Subcutaneous abdominal adipose tissue (tissue), 5 donors: Measurements from ENCODE around the gene PLSCR2.
"Not testable (repeated sequence)": the region's sequence is repeated elsewhere in the genome, so short reads cannot be mapped to it uniquely, and the experiment has no call there.

Source experiments
- H3K27ac ChIP-seq: one replicate; pipeline ENCODE4 v1.7.0; 2013; ENCODE audit warnings: low read depth, mild to moderate bottlenecking, inconsistent platforms, low read length, moderate library complexity
- H3K27me3 ChIP-seq, 5 donors: one replicate each; pipeline ENCODE4 v1.7.0; 2013; ENCODE audit warnings: low read length in 5 of 5, inconsistent platforms in 1 of 5; ENCODE audit not compliant: control insufficient read depth in 5 of 5, insufficient read depth in 4 of 5
- H3K36me3 ChIP-seq, 5 donors: one replicate each; pipeline ENCODE4 v1.7.0; 2013; ENCODE audit warnings: low read length in 5 of 5; ENCODE audit not compliant: control insufficient read depth in 5 of 5, insufficient read depth in 5 of 5
- H3K4me1 ChIP-seq, 5 donors: one replicate each; pipeline ENCODE4 v1.7.0; 2013; ENCODE audit warnings: low read length in 5 of 5, mild to moderate bottlenecking in 3 of 5, moderate library complexity in 1 of 5; ENCODE audit not compliant: control insufficient read depth in 5 of 5, insufficient read depth in 5 of 5
- H3K4me3 ChIP-seq, 5 donors: one replicate each; pipeline ENCODE4 v1.7.0; 2013; ENCODE audit warnings: low read length in 5 of 5, low read depth in 1 of 5
- H3K9ac ChIP-seq, 5 donors: one replicate each; pipeline ENCODE4 v1.7.0; 2013; ENCODE audit warnings: low read length in 5 of 5, mild to moderate bottlenecking in 4 of 5, moderate library complexity in 3 of 5
- H3K9me3 ChIP-seq, 5 donors: one replicate each; pipeline ENCODE4 v1.7.0; 2013; ENCODE audit warnings: low read length in 5 of 5; ENCODE audit not compliant: control insufficient read depth in 5 of 5
- donor health status: healthy.
- donor health status: healthy.
- donor health status: healthy.
- donor health status: healthy.
- donor health status: healthy.

The PLSCR2 gene

DNA sequence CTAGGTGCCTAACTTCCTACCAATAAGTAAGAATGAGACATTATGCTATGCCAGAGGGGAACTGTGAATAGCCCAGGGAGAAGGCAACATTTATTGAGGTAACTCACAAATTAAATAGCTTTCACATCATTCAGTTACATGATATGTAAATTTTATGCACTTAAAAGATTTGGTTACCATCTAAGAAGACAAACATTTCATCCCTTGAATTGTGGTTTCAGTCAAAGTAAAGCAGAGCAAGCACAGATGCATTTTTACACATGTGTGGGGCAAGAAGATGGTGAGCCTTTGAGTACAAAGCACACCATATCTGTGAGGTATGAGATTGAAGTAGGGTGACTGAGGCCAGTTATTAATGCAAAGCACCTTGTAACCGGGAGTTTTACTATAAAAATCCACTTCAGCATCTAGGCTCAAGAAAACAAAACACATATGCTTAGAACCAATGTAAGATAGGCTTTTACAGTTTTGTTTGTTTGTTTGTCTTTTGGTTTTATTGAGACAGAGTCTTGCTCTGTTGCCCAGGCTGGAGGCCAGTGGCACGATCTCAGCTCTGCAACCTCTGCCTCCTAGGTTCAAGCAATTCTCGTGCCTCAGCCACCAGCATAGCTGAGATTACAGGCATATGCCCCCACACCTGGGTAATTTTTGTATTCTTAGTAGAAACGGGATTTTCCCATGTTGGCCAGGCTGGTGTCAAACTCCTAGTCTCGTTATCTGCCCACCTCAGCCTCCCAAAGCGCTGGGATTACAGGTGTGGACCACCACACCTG is 3.5 kb downstream of the PLSCR2 start:
- H3K27me3 ChIP-seq = no peaks in the 10 kb centered on the region
- H3K27ac ChIP-seq = no peak overlapping the region
- H3K9me3 ChIP-seq = no peaks in the 10 kb centered on the region
- H3K9ac ChIP-seq = no peak overlapping the region
- H3K4me1 ChIP-seq = peaks cover 0 to 12% (median 10%) of the 10 kb centered on the region in 5 donors
- H3K36me3 ChIP-seq = no peaks in the 10 kb centered on the region
- H3K4me3 ChIP-seq = no peak overlapping the region

DNA sequence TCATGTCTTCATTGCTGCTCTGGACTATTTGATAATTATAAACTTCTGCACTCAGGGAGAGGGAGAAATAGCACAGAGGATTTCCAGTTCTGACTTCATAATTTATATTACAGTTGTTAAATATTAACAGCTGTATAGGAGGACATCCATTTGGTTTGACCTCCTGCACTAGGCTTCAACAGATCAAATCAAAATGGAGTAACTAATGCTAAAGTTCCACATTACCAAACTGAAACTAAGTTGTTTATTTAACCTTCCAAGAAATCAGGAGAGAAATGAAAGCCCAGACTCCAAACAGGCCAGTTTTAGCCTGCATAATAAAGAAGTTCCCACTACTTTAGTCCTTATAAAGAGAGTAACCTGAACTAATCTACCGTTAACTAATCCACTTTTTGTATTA is 4.6 kb downstream of the PLSCR2 start:
- Histone ChIP-seq H3K27me3 (no peaks in the 10 kb centered on the region), H3K9me3 (no peaks in the 10 kb centered on the region), H3K9ac (no peak overlapping the region), H3K4me3 (no peak overlapping the region), H3K36me3 (no peaks in the 10 kb centered on the region), H3K4me1 (peaks cover 0 to 8% (median 8%) of the 10 kb centered on the region in 5 donors), H3K27ac (no peak overlapping the region)

DNA sequence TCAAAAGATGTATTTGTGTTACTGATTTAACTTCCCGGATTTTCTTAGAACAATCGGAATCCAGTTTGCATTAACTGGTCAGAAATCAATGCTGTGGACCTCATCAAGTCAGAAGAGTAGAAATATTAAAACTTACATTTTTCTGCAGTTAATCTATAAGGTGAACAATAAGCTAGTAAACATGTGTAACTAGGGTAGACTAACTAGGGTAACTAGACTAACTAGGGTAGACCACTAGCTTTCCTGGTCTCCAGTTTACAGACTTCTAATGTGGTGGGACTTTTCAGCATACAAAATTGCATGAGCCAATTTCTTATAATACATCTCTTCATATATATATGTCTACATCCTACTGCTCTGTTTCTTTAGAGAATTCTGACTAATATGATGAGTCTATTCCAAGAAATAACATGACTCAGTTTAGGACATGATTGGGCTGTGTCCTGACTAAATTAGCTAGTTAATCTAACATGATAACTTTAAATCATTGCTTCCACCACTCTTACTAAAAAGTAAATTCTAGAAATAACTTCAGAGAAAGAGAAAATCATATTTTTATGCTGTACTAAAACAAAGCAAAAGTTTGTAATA is 5.3 kb downstream of the PLSCR2 start:
- H3K9me3 ChIP-seq = no peaks in the 10 kb centered on the region

DNA sequence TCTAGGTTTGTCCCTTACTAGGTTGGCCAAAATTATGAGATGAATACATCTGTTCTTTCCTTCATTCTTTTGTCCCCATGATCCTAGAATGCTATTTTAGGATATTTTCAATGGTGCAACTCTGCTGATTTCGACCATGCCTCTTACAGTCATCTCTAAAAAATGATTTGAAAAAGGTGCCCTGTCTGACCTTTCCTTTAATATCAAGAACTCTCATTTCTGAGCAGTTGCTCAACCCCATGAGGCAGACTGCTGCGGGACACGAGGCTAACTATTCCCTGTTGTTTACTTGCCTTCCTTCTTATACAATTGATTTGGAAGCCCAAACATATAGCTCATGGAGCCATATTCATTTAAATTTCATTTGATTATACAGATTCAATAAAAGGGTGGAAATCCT is 14.6 kb downstream of the PLSCR2 start:
- H3K4me3 ChIP-seq = no peak overlapping the region
- H3K9me3 ChIP-seq = no peaks in the 10 kb centered on the region

More for the DNA sequence above, 5.3 kb downstream of the PLSCR2 start:
- H3K4me3 ChIP-seq = no peak overlapping the region
- peaks cover 0 to 2% (median 1%) of the 10 kb centered on the region in 5 donors for H3K4me1 ChIP-seq
- no peak overlapping the region for H3K27ac ChIP-seq
- no peaks in the 10 kb centered on the region for H3K36me3 ChIP-seq
- no peaks in the 10 kb centered on the region for H3K27me3 ChIP-seq
- no peak overlapping the region for H3K9ac ChIP-seq

DNA sequence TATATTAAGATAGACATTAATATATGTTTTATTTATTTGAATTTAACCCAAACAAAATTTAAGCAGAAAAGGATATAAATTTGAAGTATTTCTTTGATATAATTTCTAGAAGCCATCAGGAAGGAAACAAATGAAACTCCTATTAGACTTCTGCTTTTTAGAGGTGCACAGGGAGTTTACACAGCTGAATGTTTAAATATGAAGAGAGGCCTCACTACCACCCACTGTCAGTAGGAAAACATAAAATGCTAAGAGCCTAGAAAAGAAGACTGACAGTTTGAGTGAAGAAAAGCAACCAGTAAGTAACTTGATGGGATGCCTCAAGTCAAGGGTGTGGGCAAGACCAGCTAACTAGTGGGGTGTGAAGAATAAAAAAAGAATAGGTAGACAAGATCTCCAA is 19.7 kb downstream of the PLSCR2 start:
- H3K27me3 ChIP-seq = no peaks in the 10 kb centered on the region
- no peaks in the 10 kb centered on the region for H3K36me3 ChIP-seq
- H3K4me1 ChIP-seq = no peaks in the 10 kb centered on the region
- H3K9me3 ChIP-seq = peaks cover 0 to 4% (median 2%) of the 10 kb centered on the region in 5 donors
- no peak overlapping the region for H3K4me3 ChIP-seq
- H3K27ac ChIP-seq = no peak overlapping the region
- H3K9ac ChIP-seq = no peak overlapping the region

More for the DNA sequence above, 14.6 kb downstream of the PLSCR2 start:
- no peak overlapping the region for H3K27ac ChIP-seq
- H3K4me1 ChIP-seq = no peaks in the 10 kb centered on the region
- no peaks in the 10 kb centered on the region for H3K27me3 ChIP-seq
- H3K9ac ChIP-seq = no peak overlapping the region
- no peaks in the 10 kb centered on the region for H3K36me3 ChIP-seq

DNA sequence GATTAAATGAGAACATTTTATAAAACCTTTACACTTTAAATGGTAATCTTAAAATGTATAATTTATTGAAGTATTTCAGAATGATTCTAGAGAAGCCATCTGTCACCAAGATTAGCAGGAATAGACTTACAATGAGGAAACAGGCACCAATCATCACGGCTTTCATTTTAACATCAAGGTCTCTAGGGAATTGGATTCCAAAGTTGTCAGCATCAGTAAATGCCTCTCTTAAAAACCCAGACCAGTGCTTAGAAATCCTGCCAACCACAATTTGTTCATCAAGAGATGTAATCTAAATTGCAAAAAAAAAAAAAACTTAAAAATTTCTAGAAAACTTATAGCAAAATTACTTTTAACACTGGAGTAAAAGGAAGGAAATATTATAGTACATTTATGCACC is 20.3 kb downstream of the PLSCR2 start:
- H3K27ac ChIP-seq = no peak overlapping the region
- H3K36me3 ChIP-seq = no peaks in the 10 kb centered on the region
- no peak overlapping the region for H3K9ac ChIP-seq
- H3K4me3 ChIP-seq = no peak overlapping the region
- H3K9me3 ChIP-seq = peaks cover 0 to 4% (median 2%) of the 10 kb centered on the region in 5 donors
- no peaks in the 10 kb centered on the region for H3K27me3 ChIP-seq
- no peaks in the 10 kb centered on the region for H3K4me1 ChIP-seq

DNA sequence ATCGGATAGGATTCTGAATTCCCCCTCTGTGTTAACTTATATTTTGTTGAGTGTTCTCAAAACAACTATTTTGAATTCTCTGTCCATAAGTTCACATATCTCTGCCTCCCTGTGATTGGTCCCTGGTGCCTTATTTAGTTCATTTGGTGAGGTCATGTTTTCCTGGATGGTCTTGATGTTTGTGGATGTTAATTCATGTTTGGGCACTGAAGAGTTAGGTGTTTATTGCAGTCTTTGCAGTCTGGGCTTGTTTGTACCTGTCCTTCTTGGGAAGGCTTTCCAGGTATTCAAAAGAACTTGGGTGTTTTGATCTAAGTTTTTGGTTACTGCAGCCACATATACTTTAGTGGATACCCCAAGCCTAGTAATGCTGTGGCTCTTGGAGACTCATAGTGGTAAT is 23.3 kb downstream of the PLSCR2 start:
- Histone ChIP-seq H3K9me3 (peaks cover 0 to 4% (median 2%) of the 10 kb centered on the region in 5 donors), H3K27ac (no peak overlapping the region), H3K9ac (no peak overlapping the region), H3K4me1 (no peaks in the 10 kb centered on the region), H3K36me3 (no peaks in the 10 kb centered on the region), H3K27me3 (no peaks in the 10 kb centered on the region), H3K4me3 (no peak overlapping the region)

DNA sequence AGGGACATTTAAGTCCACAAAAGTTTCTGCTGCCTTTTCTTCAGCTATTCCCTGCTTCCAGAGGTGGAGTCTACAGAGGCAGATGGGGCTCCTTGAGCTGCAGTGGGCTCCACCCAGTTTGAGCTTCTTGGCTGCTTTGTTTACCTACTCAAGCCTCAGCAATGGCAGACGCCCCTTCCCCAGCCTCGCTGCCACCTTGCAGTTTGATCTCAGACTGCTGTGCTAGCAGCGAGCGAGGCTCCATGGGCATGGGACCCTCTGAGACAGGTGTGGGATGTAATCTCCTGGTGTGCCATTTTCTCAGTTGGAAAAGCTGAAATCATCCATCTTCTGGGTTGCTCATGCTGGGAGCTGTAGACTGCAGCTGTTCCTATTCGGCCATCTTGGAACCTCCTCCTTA is 29.1 kb downstream of the PLSCR2 start:
- H3K9me3 ChIP-seq, H3K4me1 ChIP-seq, H3K27ac ChIP-seq, H3K4me3 ChIP-seq, H3K36me3 ChIP-seq, H3K27me3 ChIP-seq, H3K9ac ChIP-seq: not testable (repeated sequence)

DNA sequence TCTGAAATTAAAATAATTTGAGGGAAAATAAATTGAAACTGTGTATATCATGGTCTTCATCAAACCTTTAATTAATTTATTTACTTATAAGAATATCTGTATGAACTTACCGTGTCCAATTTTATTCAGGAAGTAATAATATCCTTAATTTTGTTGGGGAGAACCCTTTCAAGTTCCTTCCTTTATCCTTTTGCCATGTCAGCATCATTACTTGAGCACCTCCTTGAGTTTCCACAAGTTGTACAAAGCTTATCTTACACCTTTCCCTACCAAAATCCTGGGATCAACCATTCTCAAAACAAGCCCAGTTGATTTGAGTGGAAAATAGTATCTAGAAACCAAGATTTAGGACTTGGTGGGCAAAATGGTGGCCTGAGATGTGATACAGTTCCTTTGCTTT is 37.3 kb downstream of the PLSCR2 start:
- Histone ChIP-seq H3K27me3 (no peaks in the 10 kb centered on the region), H3K36me3 (no peaks in the 10 kb centered on the region), H3K4me1 (no peaks in the 10 kb centered on the region)

DNA sequence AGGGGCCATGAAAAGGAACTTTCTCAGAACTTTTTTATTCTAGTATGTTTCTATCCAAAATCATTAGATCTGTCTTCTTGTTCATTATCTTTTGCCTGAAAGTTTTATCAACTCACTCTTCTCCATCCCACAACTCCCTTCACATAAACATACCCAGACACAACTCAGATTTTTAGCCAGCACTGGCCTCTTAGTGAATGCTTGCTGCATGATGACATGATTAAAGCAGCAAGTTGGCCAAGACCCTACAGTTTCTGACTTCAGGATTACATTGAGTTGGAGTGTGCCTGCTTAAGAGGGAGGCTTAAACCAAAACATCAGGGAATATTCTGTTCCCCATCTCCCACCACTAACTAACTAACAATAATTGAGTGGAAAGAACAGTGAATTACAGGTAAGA is 38.1 kb downstream of the PLSCR2 start:
- Histone ChIP-seq H3K27me3 (no peaks in the 10 kb centered on the region), H3K27ac (no peak overlapping the region), H3K9ac (no peak overlapping the region), H3K36me3 (no peaks in the 10 kb centered on the region), H3K4me1 (no peaks in the 10 kb centered on the region), H3K9me3 (peaks cover 0 to 3% (median 0%) of the 10 kb centered on the region in 5 donors), H3K4me3 (no peak overlapping the region)

More for the DNA sequence above, 37.3 kb downstream of the PLSCR2 start:
- H3K27ac ChIP-seq = no peak overlapping the region
- peaks cover 0 to 3% (median 0%) of the 10 kb centered on the region in 5 donors for H3K9me3 ChIP-seq
- H3K4me3 ChIP-seq = no peak overlapping the region
- H3K9ac ChIP-seq = no peak overlapping the region
